ENCODE measurements around the gene B4GALNT3.

DNA sequence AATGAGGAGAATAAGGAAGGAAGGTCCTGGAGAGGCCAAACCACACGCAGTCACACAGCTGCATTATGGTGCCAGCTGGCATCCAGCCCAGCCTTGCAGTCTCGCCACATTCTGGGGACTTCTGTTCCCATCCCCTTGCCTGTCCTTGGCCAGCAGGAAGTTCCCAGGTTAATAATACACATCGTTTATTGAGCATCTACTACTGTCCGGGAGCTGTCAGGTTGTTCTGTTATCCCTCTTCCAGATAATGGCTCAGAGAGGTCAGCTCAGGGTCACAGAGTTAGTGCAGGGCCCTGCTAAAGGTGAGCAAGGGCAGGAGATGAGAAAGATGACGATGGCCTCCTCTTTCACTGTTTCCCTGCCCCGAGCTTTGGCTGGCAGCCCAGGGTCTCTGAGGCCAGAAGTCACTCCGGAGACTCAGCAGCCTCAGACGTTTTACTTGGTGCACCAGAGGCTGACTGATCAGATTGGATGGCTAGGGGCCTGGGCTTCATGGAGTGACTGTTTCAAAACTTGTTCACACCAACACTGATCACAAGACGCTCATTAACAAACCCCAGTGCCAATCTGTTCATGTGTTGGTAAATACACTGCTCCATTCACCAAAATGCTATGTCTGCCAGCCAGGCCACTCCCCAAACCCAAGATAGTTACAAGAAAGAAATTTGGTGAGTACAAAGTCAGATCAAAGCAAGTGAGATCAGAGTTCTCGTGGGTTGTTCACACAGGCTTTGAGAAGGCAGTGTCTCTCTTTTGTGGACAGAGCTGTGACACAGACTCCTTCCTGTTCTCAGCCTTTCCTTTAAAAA lies 79.2 kb downstream of the B4GALNT3 start:
- no peak for TF ChIP-seq POLR2A (IDR thresholded peaks at IDR 0.05; ENCODE audit: extremely low read depth, insufficient read length)
- TF ChIP-seq, protein P1, sequence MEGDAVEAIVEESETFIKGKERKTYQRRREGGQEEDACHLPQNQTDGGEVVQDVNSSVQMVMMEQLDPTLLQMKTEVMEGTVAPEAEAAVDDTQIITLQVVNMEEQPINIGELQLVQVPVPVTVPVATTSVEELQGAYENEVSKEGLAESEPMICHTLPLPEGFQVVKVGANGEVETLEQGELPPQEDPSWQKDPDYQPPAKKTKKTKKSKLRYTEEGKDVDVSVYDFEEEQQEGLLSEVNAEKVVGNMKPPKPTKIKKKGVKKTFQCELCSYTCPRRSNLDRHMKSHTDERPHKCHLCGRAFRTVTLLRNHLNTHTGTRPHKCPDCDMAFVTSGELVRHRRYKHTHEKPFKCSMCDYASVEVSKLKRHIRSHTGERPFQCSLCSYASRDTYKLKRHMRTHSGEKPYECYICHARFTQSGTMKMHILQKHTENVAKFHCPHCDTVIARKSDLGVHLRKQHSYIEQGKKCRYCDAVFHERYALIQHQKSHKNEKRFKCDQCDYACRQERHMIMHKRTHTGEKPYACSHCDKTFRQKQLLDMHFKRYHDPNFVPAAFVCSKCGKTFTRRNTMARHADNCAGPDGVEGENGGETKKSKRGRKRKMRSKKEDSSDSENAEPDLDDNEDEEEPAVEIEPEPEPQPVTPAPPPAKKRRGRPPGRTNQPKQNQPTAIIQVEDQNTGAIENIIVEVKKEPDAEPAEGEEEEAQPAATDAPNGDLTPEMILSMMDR (IDR thresholded peaks at IDR 0.05; ENCODE audit: low read depth, low read length), result no peak
- TF ChIP-seq, protein P2, sequence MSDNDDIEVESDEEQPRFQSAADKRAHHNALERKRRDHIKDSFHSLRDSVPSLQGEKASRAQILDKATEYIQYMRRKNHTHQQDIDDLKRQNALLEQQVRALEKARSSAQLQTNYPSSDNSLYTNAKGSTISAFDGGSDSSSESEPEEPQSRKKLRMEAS (IDR thresholded peaks at IDR 0.05; ENCODE audit: low read depth, low read length), result no peak

Measured in NB4 (cell line).